ENCODE results near the gene PPP6R2.

PPP6R2 gene

DNA sequence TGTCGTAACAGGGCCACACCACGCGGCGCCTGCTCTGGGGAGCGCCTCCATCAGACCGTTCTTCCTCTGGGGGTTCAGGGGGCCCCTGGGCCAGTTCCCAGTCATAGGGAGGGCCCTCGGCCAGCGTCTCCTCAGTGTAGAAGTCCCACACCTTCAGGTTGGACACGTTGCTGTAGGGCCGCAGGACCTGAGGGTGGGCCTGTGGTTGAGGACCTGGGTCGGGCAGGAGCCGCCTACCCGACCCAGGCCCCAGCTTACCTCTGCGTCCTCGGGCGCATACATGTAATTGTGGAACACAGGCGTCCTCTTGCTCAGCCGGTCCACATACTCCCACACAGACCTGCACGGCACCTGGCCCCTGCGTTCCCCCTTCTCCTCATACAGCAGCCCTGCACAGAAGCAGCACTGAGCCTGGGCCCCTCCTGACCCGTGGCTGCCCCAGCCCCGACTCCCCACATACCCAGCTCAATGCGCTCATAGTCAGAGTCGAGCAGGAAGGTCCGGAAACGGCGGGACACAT, 111.5 kb downstream of the PPP6R2 start:
- in situ Hi-C loops (cut with HindIII; ENCODE audit: low pct_unique_long_range_greater_than_20kb, low sequenced_read_pairs), result no loop called here

DNA sequence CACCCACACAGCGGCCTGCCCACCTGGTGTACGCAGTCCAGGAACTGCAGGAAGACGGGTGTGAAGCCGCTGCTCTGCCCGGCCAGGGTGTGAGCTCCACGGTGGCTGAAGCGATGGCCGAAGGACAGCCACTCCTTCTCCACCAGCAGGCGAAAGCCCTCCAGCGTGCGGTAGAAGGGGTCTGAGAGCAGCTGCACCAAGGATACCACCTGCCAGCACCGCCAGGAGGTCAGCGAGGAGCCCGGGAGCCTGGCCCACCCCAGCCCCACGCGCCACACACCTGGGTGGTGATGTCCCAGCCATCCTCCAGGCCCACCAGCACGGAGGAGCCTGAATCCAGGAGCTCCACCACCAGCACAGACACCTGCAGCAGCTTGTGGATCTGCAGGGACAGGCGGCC, 112.1 kb downstream of the PPP6R2 start:
- in situ Hi-C loops (cut with HindIII; ENCODE audit: low pct_unique_long_range_greater_than_20kb, low sequenced_read_pairs), result no loop called here
- no peak for TF ChIP-seq JUND (IDR thresholded peaks at IDR 0.05; ENCODE audit: low read depth)
- no peak for DNase-seq (ENCODE audit: low read depth in 1 of 2, low spot score in 1 of 2)

More for the DNA sequence above, 111.5 kb downstream of the PPP6R2 start:
- no peak for DNase-seq (ENCODE audit: low read depth in 1 of 2, low spot score in 1 of 2)
- no peak for TF ChIP-seq JUND (IDR thresholded peaks at IDR 0.05; ENCODE audit: low read depth)

DNA sequence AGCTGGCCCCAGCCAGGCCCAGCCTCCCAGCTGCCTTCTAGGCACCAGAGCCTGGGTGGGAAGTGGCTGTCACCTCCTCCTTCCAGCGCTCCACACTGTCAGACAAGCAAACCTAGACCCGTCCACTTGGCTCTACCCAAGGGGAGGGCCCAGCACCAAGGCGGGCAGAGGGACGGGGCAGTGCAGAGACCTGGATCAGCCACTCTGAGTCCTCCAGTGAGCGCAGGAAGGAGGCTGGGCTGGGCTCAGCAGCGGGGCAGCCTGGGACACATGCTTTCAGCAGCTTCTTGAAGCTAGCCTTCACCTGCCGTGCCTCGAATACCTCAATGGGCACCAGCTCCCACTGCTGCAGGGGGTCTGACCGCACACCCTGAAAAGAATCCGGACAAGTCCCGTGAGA, 112.9 kb downstream of the PPP6R2 start:
- in situ Hi-C loops (cut with HindIII; ENCODE audit: low pct_unique_long_range_greater_than_20kb, low sequenced_read_pairs), result no loop called here
- no peak for DNase-seq (ENCODE audit: low read depth in 1 of 2, low spot score in 1 of 2)
- no peak for TF ChIP-seq JUND (IDR thresholded peaks at IDR 0.05; ENCODE audit: low read depth)

DNA sequence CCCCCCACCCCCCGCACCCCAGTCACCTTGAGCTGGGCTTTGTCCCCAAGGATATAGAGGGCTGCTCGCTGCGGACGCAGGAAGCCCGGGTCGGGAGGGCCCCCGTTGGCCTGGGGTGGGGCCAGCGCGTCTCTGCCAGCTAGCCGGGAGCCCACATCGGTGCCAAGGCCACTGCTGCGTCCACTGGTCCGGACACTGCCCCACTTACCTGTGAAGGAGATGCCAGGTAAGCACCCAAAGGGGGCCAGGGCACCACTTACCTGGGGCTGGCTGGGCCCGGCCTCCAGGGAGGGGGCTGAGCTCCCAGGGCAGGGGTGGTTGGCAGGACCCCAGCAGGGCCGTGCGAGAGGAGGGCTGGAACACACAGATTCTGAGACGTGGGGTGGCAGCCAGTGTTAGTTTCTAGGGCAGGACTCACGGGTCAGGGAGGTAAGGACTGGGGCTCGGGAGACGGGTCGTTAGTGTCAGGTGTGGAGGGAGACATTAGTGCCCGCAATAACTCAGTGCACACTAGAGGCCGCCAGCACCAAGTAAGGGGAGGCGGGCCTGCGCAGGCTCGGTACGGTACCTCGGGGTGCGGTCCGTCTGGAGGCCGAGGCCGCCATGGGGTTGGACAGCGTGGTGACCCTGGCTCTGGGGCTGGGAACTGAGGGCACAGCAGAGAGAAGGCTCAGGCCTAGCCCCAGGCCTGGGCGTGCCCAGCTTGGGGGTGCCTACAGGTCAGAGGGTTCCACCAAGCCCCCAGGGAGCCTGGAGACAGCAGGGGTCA, 113.5 kb downstream of the PPP6R2 start:
- in situ Hi-C loops (cut with HindIII; ENCODE audit: low pct_unique_long_range_greater_than_20kb, low sequenced_read_pairs), result no loop called here
- DNase-seq (ENCODE audit: low read depth in 1 of 2, low spot score in 1 of 2), result no peak

DNA sequence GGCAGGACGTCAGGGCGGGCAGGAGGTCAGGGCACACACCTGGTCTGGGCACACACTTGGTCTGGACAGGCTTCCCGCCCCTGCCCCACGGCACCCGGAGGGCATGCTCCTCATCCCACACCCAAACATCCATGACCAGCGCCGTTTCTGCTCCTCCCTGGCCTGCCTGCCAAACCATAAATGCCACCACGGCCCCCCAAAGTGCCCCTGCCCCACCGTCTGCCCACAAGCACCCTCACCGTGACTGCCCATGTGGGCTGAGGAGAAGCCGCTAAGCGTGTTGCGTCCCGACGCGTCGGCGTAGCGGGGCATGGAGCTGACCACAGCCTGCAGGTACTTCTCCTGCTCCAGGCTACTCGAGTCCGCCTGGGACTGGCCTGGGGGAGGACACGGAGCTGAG, 115.9 kb downstream of the PPP6R2 start:
- in situ Hi-C loops (cut with HindIII; ENCODE audit: low pct_unique_long_range_greater_than_20kb, low sequenced_read_pairs), result no loop called here
- TF ChIP-seq JUND (IDR thresholded peaks at IDR 0.05; ENCODE audit: low read depth), result no peak

More for the DNA sequence above, 113.5 kb downstream of the PPP6R2 start:
- TF ChIP-seq JUND (IDR thresholded peaks at IDR 0.05; ENCODE audit: low read depth), result no peak

DNA sequence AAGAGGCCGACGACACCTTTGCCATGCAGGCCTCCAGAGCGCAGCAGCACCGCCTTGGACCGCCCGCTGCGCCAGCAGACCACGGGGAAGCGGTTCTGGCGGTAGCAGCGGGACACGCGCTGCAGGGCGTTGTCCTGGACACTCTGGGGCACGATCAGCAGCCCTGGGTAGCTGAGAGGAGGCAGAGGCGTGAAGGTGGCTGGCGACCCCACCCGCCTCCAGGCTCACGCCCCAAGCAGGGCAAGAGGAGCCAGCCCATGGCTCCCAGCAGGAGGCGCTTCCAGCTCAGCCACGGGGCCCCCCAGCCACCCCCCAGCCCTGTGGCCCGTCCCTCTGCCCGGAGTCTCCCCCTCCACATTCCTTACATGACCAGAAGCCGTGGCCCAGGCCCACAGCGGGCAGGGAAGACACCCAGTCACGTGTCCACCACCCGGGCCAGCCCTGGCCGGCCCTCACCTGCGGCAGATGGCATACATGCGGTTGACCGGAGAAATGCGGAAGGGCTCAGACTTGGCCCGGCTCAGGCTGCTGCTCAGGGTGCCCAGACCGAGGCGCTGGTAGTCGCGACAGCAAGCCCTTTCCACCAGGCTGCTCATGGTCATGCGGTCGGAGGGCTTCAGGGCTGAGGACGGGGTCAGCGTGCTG, 116.5 kb downstream of the PPP6R2 start:
- in situ Hi-C loops (cut with HindIII; ENCODE audit: low pct_unique_long_range_greater_than_20kb, low sequenced_read_pairs), result no loop called here
- TF ChIP-seq JUND (IDR thresholded peaks at IDR 0.05; ENCODE audit: low read depth), result no peak

More for the DNA sequence above, 115.9 kb downstream of the PPP6R2 start:
- DNase-seq (ENCODE audit: low read depth in 1 of 2, low spot score in 1 of 2), result no peak

DNA sequence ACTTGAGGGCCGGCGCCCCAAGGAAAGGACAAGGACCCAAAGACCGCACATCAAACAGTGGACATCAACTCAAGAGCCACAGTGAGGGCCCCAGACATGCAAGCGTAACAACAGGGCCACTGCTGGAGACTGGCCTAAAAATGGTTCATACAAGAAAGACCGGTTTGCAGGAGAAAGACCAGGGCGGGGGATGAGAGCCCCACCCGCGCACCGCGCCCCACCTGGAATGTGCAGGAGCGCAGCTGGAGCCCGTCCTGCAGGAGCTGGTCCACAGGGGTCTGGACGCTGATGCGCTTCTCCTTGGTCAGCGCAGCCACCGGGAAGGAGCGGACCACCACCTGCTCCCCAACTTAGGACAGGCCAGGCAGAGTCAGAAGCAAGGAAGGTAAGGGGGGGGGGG, 117.8 kb downstream of the PPP6R2 start:
- TF ChIP-seq JUND (IDR thresholded peaks at IDR 0.05; ENCODE audit: low read depth), result no peak
- no peak for DNase-seq (ENCODE audit: low read depth in 1 of 2, low spot score in 1 of 2)
- in situ Hi-C loops (cut with HindIII; ENCODE audit: low pct_unique_long_range_greater_than_20kb, low sequenced_read_pairs), result no loop called here

More for the DNA sequence above, 116.5 kb downstream of the PPP6R2 start:
- no peak for DNase-seq (ENCODE audit: low read depth in 1 of 2, low spot score in 1 of 2)

DNA sequence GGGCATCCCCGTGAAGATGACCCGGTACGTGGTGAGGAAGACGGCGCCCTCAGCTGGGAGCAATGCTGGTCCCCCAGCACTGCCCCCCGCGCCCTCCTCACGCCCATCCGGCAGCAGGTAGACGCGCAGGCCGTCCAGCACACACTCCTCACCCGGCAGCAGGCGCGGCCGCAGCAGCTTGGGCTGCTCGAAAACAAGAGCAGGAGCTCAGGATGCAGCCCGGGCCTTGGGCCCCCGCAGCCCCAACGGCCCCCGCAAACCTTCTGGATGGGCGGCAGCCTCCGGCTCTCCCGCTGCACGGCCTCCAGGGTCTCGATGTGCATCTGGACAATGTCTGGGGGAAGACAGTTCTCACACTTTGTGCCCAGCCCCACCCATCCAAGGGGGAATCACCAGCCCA, 118.4 kb downstream of the PPP6R2 start:
- no peak for DNase-seq (ENCODE audit: low read depth in 1 of 2, low spot score in 1 of 2)
- in situ Hi-C loops (cut with HindIII; ENCODE audit: low pct_unique_long_range_greater_than_20kb, low sequenced_read_pairs), result no loop called here
- no peak for TF ChIP-seq JUND (IDR thresholded peaks at IDR 0.05; ENCODE audit: low read depth)

DNA sequence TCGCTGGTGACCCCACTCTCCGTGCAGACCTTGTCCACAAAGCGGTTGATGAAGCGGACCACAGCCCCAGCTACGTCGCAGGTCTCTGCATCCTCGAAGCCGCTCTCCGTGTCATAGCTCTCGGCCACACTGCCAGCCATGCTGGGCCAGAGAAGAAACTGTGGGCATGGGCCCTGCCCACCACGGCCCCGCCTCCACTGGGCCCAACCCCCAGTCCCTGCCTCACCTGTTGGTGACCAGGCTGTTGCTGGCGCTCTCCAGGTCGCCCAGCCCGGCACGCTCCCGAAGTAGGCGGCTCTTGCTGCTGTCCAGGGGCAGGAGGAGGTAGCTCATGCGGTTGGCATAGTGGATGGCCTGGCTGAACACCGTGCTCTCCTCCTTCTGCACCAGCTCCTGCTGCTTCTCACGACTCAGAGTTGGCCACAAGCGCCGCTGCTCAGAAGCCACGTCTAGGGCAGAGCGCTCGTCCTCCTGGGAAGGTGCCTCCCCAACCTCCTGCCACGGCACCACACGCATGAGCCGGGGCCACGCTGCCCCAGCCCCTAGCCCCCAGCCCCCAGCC, 118.9 kb downstream of the PPP6R2 start:
- in situ Hi-C loops (cut with HindIII; ENCODE audit: low pct_unique_long_range_greater_than_20kb, low sequenced_read_pairs), result no loop called here
- DNase-seq (ENCODE audit: low read depth in 1 of 2, low spot score in 1 of 2), result no peak
- no peak for TF ChIP-seq JUND (IDR thresholded peaks at IDR 0.05; ENCODE audit: low read depth)

DNA sequence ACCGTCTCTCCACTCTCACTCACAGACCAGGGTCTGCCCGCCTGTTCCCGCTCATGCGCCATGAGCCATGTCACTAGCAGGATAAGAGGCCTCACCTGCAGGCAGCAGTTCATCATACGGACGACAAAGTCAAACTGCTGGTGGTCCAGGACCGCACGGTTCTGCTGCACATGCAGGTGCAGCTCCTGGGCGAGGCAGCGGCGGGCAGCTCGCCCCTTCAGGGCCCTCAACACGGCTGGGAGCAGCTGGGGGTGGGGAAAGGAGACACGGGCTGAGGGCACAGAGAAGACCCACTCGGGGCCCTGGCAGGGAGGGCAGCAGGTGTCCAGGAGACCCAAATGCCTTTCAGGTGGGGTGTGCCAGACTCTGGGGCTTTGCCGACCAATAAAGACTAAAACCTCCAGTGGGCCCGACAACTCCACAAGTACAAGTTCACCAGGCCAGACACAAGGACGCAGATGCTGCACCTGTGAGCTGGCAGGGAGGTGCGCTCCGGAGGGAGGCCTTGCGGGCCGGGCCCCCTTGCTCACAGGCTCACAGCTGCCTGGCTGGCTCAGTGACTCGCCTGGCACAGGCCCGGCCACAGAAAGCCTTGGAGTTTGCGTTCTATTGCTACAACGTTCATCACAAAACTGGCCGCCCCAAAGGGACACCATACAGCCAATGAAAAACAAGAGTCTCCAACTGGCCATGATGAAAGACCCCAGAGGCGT, 120.2 kb downstream of the PPP6R2 start:
- DNase-seq (ENCODE audit: low read depth in 1 of 2, low spot score in 1 of 2), result no peak
- TF ChIP-seq JUND (IDR thresholded peaks at IDR 0.05; ENCODE audit: low read depth), result no peak
- in situ Hi-C loops (cut with HindIII; ENCODE audit: low pct_unique_long_range_greater_than_20kb, low sequenced_read_pairs), result no loop called here

DNA sequence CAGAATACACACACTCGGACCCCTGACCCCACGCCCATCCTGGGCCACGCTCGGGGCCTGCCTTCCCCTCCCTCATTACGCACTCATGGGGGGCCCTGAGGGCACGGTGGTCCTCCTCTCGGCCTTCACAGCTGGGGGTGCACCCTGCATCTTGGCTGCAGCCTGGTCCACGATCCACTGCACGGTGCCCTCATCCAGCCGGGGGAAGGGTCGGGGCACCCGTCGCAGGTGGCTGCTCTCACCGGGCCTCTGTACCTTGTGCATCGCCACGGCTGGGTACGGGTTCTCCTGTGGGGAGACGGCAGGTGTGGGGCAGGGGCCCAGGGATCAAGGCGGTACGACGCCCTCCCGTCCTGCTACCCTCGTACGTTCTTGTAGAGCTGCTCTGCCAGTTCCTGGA, 121.3 kb downstream of the PPP6R2 start:
- TF ChIP-seq JUND (IDR thresholded peaks at IDR 0.05; ENCODE audit: low read depth), result no peak
- in situ Hi-C loops (cut with HindIII; ENCODE audit: low pct_unique_long_range_greater_than_20kb, low sequenced_read_pairs), result no loop called here
- no peak for DNase-seq (ENCODE audit: low read depth in 1 of 2, low spot score in 1 of 2)

DNA sequence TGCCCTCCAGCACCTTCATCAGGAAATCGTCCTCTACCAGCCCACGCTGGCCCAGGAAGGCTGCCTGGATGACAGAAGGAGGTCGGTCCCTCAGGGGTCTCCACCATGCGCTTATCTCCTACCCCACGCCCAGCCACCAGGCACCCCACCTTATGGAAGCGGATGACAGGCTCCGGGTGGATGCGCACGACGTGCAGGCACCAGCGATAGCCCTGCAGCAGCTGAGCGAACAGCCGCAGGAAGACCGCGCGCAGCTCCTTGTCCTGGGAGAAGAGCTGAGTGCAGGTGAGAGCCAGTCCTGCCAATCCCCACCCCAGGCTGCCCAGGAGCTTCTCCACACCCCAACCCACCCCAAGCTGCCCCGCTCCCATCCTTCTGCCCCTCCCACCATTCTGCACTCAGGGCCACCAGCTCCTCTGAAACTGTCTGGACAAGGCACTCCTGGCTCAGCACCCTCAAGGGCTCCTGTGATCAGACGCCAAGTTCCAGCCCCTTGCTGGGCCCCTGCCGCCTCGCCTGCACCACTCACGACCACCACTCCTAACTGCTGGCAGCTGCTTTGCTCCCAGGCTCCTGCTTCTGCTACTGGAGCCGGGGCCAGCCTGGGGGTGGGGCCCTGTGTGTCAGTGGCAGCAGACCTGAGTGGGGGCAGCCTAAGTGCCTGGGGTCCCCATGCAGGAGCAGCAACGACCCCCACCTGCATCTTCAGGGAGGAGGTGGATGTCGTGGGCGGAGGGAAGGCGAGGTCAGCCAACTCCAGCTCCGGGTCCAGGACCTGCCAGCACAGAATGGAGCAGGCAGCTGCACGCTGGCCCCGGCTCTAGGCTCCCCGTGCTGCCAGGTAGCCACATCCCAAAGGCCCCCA, 122.2 kb downstream of the PPP6R2 start:
- in situ Hi-C loops (cut with HindIII; ENCODE audit: low pct_unique_long_range_greater_than_20kb, low sequenced_read_pairs), result no loop called here
- TF ChIP-seq JUND (IDR thresholded peaks at IDR 0.05; ENCODE audit: low read depth), result no peak
- DNase-seq (ENCODE audit: low read depth in 1 of 2, low spot score in 1 of 2), result no peak

Data from T47D (cell line).